SK-N-SH (cell line): ENCODE results near the gene EFCAB6. TPM values are rescaled to one million over a fixed set of nuclear protein-coding genes. Genes with fewer than 3 reads are reported as not detected.

ENCODE experiments used
- CTCF ChIA-PET: fragments of 300-600, 350-600 bp; formaldehyde crosslinking; extraction: SDS; loops from one replicate; lab custom pipeline; 2021; lab: Yijun Ruan, JAX
- POLR2A ChIA-PET: fragments of 350-600 bp; sonication (Branson Sonifier 250); formaldehyde crosslinking; extraction: SDS; loops from one replicate; lab custom pipeline; 2020; ENCODE audit warnings: antibody characterized with exemption, inconsistent platforms; lab: Yijun Ruan, JAX
- DNase-seq: peaks from one replicate; pipeline ENCODE4 v3.0.0; 2012
- H2AFZ ChIP-seq: fragments of 200-600 bp; sonication (generic); 2 replicates; pipeline ENCODE4 v1.8.1; 2016; ENCODE audit warnings: antibody characterized with exemption, mild to moderate bottlenecking, low read depth
- H3F3A ChIP-seq: fragments of 200-600 bp; sonication (generic); replicated peaks from 2 replicates; pipeline ENCODE3; 2016; ENCODE audit warnings: antibody characterized with exemption, mild to moderate bottlenecking; ENCODE audit not compliant: insufficient read depth
- H3K27ac ChIP-seq, 2 experiments: fragments of 200-500 bp in 1 of 2; fragments of 200-600 bp in 1 of 2; sonication (Bioruptor generic) in 1 of 2; sonication (generic), shearing (Covaris generic) in 1 of 2; 2 replicates each; pipeline versions ENCODE4 v1.5.1 to v1.6.1; 2014 to 2016; ENCODE audit warnings: low read depth in 2 of 2, inconsistent platforms in 1 of 2, low read length in 1 of 2, mild to moderate bottlenecking in 1 of 2, mixed read lengths in 1 of 2
- H3K27me3 ChIP-seq: fragments of 200-600 bp; sonication (generic), shearing (Covaris generic); 2 replicates; pipeline ENCODE4 v1.6.1; 2016; ENCODE audit warnings: mixed run types; ENCODE audit not compliant: insufficient read depth
- H3K36me3 ChIP-seq, 2 experiments: fragments of 200-500 bp in 1 of 2; fragments of 200-600 bp in 1 of 2; sonication (Bioruptor generic) in 1 of 2; sonication (generic) in 1 of 2; replicated peaks in 1 of 2; 2 replicates each; pipeline versions ENCODE3 to v1.5.1; 2014 to 2016; ENCODE audit warnings: low read length in 1 of 2, mild to moderate bottlenecking in 1 of 2; ENCODE audit not compliant: insufficient read depth in 2 of 2, control insufficient read depth in 1 of 2
- H3K4me1 ChIP-seq, 2 experiments: fragments of 200-500 bp in 1 of 2; fragments of 200-600 bp in 1 of 2; sonication (Bioruptor generic) in 1 of 2; sonication (generic), shearing (Covaris generic) in 1 of 2; 2 replicates each; pipeline versions ENCODE4 v1.5.1 to v1.6.1; 2014 to 2016; ENCODE audit warnings: low read depth in 1 of 2, low read length in 1 of 2, mixed run types in 1 of 2; ENCODE audit not compliant: insufficient read depth in 2 of 2, control insufficient read depth in 1 of 2
- H3K4me2 ChIP-seq: fragments of 200-600 bp; sonication (generic), shearing (Covaris generic); 2 replicates; pipeline ENCODE4 v1.6.1; 2017; ENCODE audit warnings: mixed run types
- H3K4me3 ChIP-seq, 2 experiments: fragments of 200-500 bp in 1 of 2; fragments of 200-600 bp in 1 of 2; sonication (Bioruptor generic) in 1 of 2; sonication (generic), shearing (Covaris generic) in 1 of 2; 2 replicates each; pipeline versions ENCODE4 v1.5.1 to v1.8.1; 2014 to 2016; ENCODE audit warnings: low read depth in 2 of 2, inconsistent platforms in 1 of 2, low read length in 1 of 2, mild to moderate bottlenecking in 1 of 2, mixed read lengths in 1 of 2, moderate library complexity in 1 of 2
- H3K79me2 ChIP-seq: fragments of 200-600 bp; sonication (generic); 2 replicates; pipeline ENCODE4 v1.8.1; 2017; ENCODE audit warnings: mild to moderate bottlenecking; ENCODE audit not compliant: insufficient read depth
- H3K9ac ChIP-seq: fragments of 200-600 bp; sonication (generic); 2 replicates; pipeline ENCODE4 v1.6.1; 2017; ENCODE audit warnings: mixed run types
- H3K9me2 ChIP-seq: fragments of 200-600 bp; sonication (generic); 2 replicates; pipeline ENCODE4 v1.6.1; 2017; ENCODE audit warnings: mixed run types
- H3K9me3 ChIP-seq: fragments of 200-600 bp; sonication (generic); 2 replicates; pipeline ENCODE4 v1.6.1; 2017; ENCODE audit warnings: mixed run types, mild to moderate bottlenecking, moderate library complexity
- H4K20me1 ChIP-seq: fragments of 200-600 bp; sonication (generic); 2 replicates; pipeline ENCODE4 v1.6.1; 2017; ENCODE audit warnings: mild to moderate bottlenecking, mixed run types; ENCODE audit not compliant: insufficient read depth
- CHD2 ChIP-seq: fragments of 150-350 bp; IDR thresholded peaks from 2 replicates; pipeline ENCODE4 v1.6.1; 2018; ENCODE audit warnings: low read length; ENCODE audit not compliant: partially characterized antibody
- EP300 ChIP-seq, 2 experiments: IDR thresholded peaks; 2 replicates each; pipeline versions ENCODE4 v1.4.0 to v1.6.1; 2012; ENCODE audit warnings: borderline replicate concordance in 1 of 2, low read depth in 1 of 2, low read length in 1 of 2
- EZH2phosphoT487 ChIP-seq: fragments of 200-600 bp; sonication (generic); IDR thresholded peaks from 2 replicates; pipeline ENCODE4 v1.6.1; 2017; ENCODE audit warnings: low read depth, mixed run types, mild to moderate bottlenecking, antibody characterized with exemption, moderate library complexity, borderline replicate concordance
- GABPA ChIP-seq: IDR thresholded peaks from 2 replicates; pipeline ENCODE4 v1.4.0; 2012; ENCODE audit warnings: low read depth, mild to moderate bottlenecking
- JUND ChIP-seq: IDR thresholded peaks from 2 replicates; pipeline ENCODE4 v1.4.0; 2012
- MAX ChIP-seq: IDR thresholded peaks from 2 replicates; pipeline ENCODE4 v1.4.0; 2012; ENCODE audit warnings: low read depth
- MEF2A ChIP-seq: IDR thresholded peaks from 2 replicates; pipeline ENCODE4 v1.4.0; 2012; ENCODE audit warnings: low read depth, borderline replicate concordance
- NRF1 ChIP-seq: IDR thresholded peaks from 2 replicates; pipeline ENCODE4 v1.6.1; 2012; ENCODE audit warnings: low read depth, mild to moderate bottlenecking, low read length
- PBX3 ChIP-seq: IDR thresholded peaks from 2 replicates; pipeline ENCODE4; 2012
- RAD21 ChIP-seq: IDR thresholded peaks from 2 replicates; pipeline ENCODE4 v1.6.1; 2012; ENCODE audit warnings: mild to moderate bottlenecking, low read length
- REST ChIP-seq: IDR thresholded peaks from 2 replicates; pipeline ENCODE4 v1.6.1; 2012; ENCODE audit warnings: mild to moderate bottlenecking, low read depth, low read length, moderate library complexity
- RFX5 ChIP-seq: IDR thresholded peaks from 2 replicates; pipeline ENCODE4 v1.6.1; 2012; ENCODE audit warnings: mild to moderate bottlenecking, improper control_type of control experiment, low read length
- SIN3A ChIP-seq: IDR thresholded peaks from 2 replicates; pipeline ENCODE4 v1.6.1; 2012; ENCODE audit warnings: low read depth, mild to moderate bottlenecking, low read length, moderate library complexity, borderline replicate concordance
- TAF1 ChIP-seq: IDR thresholded peaks from 2 replicates; pipeline ENCODE4 v1.6.1; 2012; ENCODE audit warnings: low read depth, mild to moderate bottlenecking, low read length, moderate library complexity, borderline replicate concordance
- TCF12 ChIP-seq: IDR thresholded peaks from 2 replicates; pipeline ENCODE4 v1.4.0; 2012
- TEAD4 ChIP-seq: IDR thresholded peaks from 2 replicates; pipeline ENCODE4 v1.4.0; 2012; ENCODE audit warnings: mild to moderate bottlenecking, borderline replicate concordance; ENCODE audit not compliant: insufficient read depth
- USF1 ChIP-seq: IDR thresholded peaks from 2 replicates; pipeline ENCODE4 v1.4.0; 2012; ENCODE audit warnings: low read depth, borderline replicate concordance
- WGBS: methylation state at CpG from one replicate; pipeline ENCODE4 v1.1.6; 2017; ENCODE audit warnings: low lambda C conversion rate; 5-methylcytosine and 5-hydroxymethylcytosine counted together
- polyA plus RNA-seq, 3 experiments: library from polyadenylated mRNA; depleted of rRNA; stranded (reverse); fragments of >200 nt; gene quantifications; 2 replicates each; pipeline ENCODE4 v1.2.3, GENCODE V29; 2012
- TF ChIP-seq, protein P1 (sequence below): fragments of 150-350 bp; IDR thresholded peaks from 2 replicates; pipeline ENCODE4 v1.6.1; 2017; ENCODE audit warnings: antibody characterized with exemption, low read length, low read depth, borderline replicate concordance
- TF ChIP-seq, protein P2 (sequence below): IDR thresholded peaks from 2 replicates; pipeline ENCODE4 v1.4.0; 2012; ENCODE audit warnings: low read depth, borderline replicate concordance

The EFCAB6 gene
- polyA plus RNA-seq, 1 of the 3 experiments (the other 2 are of a cell fraction) = 0.46 TPM

DNA sequence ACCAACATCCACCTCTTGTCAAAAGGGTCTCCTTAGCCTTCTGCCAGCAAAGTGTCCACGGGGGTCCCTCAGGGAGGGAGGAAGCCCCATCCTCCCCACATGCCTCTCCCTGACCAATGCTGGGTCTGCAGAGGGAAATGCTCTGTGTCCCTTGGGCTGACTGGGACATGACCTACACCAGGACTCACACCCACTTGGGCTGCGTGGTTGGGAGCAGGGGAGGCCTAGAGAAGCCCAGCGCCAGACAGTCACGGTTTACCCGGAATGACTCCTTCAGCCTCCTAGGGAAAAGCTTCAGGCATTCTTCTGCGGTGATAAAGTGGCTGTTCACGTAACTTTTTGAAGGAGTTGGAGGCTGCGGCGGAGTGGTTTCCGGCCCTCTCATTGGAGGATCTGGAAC is 180.3 kb downstream of the EFCAB6 start:
- no peak overlapping the region for H3K4me3 ChIP-seq
- 75% methylated on average over 4 of the region's 10 CpGs for WGBS
- H3K27ac ChIP-seq = no peak overlapping the region
- no peaks in the 10 kb centered on the region for H3K27me3 ChIP-seq
- ChIA-PET CTCF (no interaction called here), POLR2A (no interaction called here)
- no peaks in the 10 kb centered on the region for H3K36me3 ChIP-seq
- H3K9me3 ChIP-seq = no peaks in the 10 kb centered on the region
- TF ChIP-seq RAD21 (no peak), MAX (no peak), NRF1 (no peak), RFX5 (no peak), TAF1 (no peak), CHD2 (no peak), EP300 (IDR thresholded peaks at IDR 0.05; ENCODE audit: borderline replicate concordance in 1 of 2, low read depth in 1 of 2, low read length in 1 of 2) (no peak), PBX3 (no peak)
- H3K9me2 ChIP-seq = no peaks in the 10 kb centered on the region
- H3K79me2 ChIP-seq = no peaks in the 10 kb centered on the region
- DNase-seq = no peak
- no peaks in the 10 kb centered on the region for H4K20me1 ChIP-seq
- no peaks in the 10 kb centered on the region for H3F3A ChIP-seq
- no peak overlapping the region for H3K9ac ChIP-seq
- H3K4me2 ChIP-seq = no peak overlapping the region
- H3K4me1 ChIP-seq = no peaks in the 10 kb centered on the region
- H2AFZ ChIP-seq = no peak overlapping the region

DNA sequence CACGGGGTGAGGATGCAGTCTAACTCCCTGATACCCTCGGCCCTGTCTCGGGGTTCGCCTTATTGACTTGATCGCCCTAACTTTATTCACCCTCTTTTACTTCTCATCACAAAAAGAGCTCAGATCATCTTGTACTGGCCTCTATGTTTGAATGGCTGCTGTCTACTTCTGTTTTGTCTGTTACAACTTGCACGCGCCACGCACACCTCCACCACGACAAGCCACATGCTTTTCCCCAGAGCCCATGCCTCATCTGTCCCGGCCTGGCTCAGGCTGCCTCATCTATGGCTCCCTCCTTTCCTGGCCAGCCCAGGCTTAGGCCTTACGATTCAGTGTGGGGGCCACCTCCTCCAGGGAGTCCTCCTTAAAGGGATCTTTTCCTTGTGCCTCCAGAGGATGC is 180.9 kb downstream of the EFCAB6 start:
- no peaks in the 10 kb centered on the region for H3K79me2 ChIP-seq
- ChIA-PET POLR2A (no interaction called here), CTCF (no interaction called here)
- 83% methylated on average over 11 of the region's 11 CpGs for WGBS
- no peaks in the 10 kb centered on the region for H3K4me1 ChIP-seq
- no peak for DNase-seq
- no peak overlapping the region for H3K4me3 ChIP-seq
- H3K9ac ChIP-seq = no peak overlapping the region
- no peaks in the 10 kb centered on the region for H3K9me2 ChIP-seq
- H3K4me2 ChIP-seq = no peak overlapping the region
- TF ChIP-seq TCF12 (no peak), USF1 (no peak), SIN3A (no peak), MEF2A (no peak), REST (no peak), TAF1 (no peak), GABPA (no peak), EZH2phosphoT487 (no peak), JUND (no peak), TEAD4 (no peak)
- TF ChIP-seq, protein P1, sequence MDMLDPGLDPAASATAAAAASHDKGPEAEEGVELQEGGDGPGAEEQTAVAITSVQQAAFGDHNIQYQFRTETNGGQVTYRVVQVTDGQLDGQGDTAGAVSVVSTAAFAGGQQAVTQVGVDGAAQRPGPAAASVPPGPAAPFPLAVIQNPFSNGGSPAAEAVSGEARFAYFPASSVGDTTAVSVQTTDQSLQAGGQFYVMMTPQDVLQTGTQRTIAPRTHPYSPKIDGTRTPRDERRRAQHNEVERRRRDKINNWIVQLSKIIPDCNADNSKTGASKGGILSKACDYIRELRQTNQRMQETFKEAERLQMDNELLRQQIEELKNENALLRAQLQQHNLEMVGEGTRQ = no peak
- TF ChIP-seq, protein P2, sequence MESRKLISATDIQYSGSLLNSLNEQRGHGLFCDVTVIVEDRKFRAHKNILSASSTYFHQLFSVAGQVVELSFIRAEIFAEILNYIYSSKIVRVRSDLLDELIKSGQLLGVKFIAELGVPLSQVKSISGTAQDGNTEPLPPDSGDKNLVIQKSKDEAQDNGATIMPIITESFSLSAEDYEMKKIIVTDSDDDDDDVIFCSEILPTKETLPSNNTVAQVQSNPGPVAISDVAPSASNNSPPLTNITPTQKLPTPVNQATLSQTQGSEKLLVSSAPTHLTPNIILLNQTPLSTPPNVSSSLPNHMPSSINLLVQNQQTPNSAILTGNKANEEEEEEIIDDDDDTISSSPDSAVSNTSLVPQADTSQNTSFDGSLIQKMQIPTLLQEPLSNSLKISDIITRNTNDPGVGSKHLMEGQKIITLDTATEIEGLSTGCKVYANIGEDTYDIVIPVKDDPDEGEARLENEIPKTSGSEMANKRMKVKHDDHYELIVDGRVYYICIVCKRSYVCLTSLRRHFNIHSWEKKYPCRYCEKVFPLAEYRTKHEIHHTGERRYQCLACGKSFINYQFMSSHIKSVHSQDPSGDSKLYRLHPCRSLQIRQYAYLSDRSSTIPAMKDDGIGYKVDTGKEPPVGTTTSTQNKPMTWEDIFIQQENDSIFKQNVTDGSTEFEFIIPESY = no peak
- TF ChIP-seq, all 33 proteins: peak for 0
- H4K20me1 ChIP-seq = no peaks in the 10 kb centered on the region
- no peaks in the 10 kb centered on the region for H3K27me3 ChIP-seq
- H3F3A ChIP-seq = no peaks in the 10 kb centered on the region
- no peak overlapping the region for H2AFZ ChIP-seq
- no peaks in the 10 kb centered on the region for H3K36me3 ChIP-seq
- no peak overlapping the region for H3K27ac ChIP-seq
- no peaks in the 10 kb centered on the region for H3K9me3 ChIP-seq
